ENCODE data around the gene HSPB7. TPM values are rescaled to one million over a fixed set of nuclear protein-coding genes. Genes with fewer than 3 reads are reported as not detected.
"Not testable (repeated sequence)": the region's sequence is repeated elsewhere in the genome, so short reads cannot be mapped to it uniquely, and the experiment has no call there.

Gene HSPB7
- total RNA-seq, 1 donor from 2014 or later = not detected

- no peak overlapping the region for H2AFZ ChIP-seq (replicated peaks)
- no peak overlapping the region for H3K9ac ChIP-seq
- Mint-ChIP-seq H3K27me3 (ENCODE audit: insufficient read depth, low read depth) (peaks cover 12% of the 10 kb centered on the region), H3K9me3 (no peaks in the 10 kb centered on the region), H3K4me3 (peak overlapping the region; percentile 38), H3K36me3 (no peaks in the 10 kb centered on the region), H3K27ac (no peak overlapping the region), H3K4me1 (peaks cover 11% of the 10 kb centered on the region)
- no peak overlapping the region for H3K4me2 ChIP-seq
- H4K20me1 ChIP-seq (ENCODE audit: low read depth) = no peaks in the 10 kb centered on the region
- H3K27me3 ChIP-seq = peaks cover 23% of the 10 kb centered on the region
- peaks cover 7% of the 10 kb centered on the region for H3K4me1 ChIP-seq
- H3K36me3 ChIP-seq = no peaks in the 10 kb centered on the region
- no peak for TF ChIP-seq EZH2phosphoT487 (IDR thresholded peaks at IDR 0.05)
- no peak for TF ChIP-seq CTCF (IDR thresholded peaks at IDR 0.05)
- TF ChIP-seq EZH2 (IDR thresholded peaks at IDR 0.05) = no peak
- H3K27ac ChIP-seq = no peak overlapping the region
- H3K4me3 ChIP-seq = no peak overlapping the region
- H3F3A ChIP-seq (ENCODE audit: low read depth) = no peaks in the 10 kb centered on the region
- no peaks in the 10 kb centered on the region for H3K9me3 ChIP-seq (ENCODE audit: low read depth)
- H3K79me2 ChIP-seq (ENCODE audit: low read depth) = no peaks in the 10 kb centered on the region
- DNase-seq (ENCODE audit: low spot score) = no peak
Observed at GRCh38 chr1:16028237-16029002, 10.6 kb upstream of the HSPB7 start.

- H2AFZ ChIP-seq (replicated peaks) = peak overlapping the region; percentile 50
- Mint-ChIP-seq H3K4me3 (peak overlapping the region; percentile 58), H3K27me3 (ENCODE audit: insufficient read depth, low read depth) (peaks cover 13% of the 10 kb centered on the region)
Observed at GRCh38 chr1:16026723-16027484, 9.1 kb upstream of the HSPB7 start.

GRCh38 chr1:16026302-16026701, 8.5 kb upstream of the HSPB7 start:
- H3K27me3 ChIP-seq = peaks cover 23% of the 10 kb centered on the region
- H3F3A ChIP-seq (ENCODE audit: low read depth); H3K4me1 ChIP-seq; H3K9me3 ChIP-seq (ENCODE audit: low read depth); DNase-seq (ENCODE audit: low spot score); H3K9ac ChIP-seq; H3K4me3 Mint-ChIP-seq; H3K27ac Mint-ChIP-seq; H2AFZ ChIP-seq (replicated peaks); H4K20me1 ChIP-seq (ENCODE audit: low read depth); H3K36me3 ChIP-seq; H3K36me3 Mint-ChIP-seq; H3K9me3 Mint-ChIP-seq; H3K4me1 Mint-ChIP-seq; H3K27ac ChIP-seq; H3K79me2 ChIP-seq (ENCODE audit: low read depth): not testable (repeated sequence)
- H3K4me2 ChIP-seq = peak overlapping the region; percentile 76
- peaks cover 18% of the 10 kb centered on the region for H3K27me3 Mint-ChIP-seq (ENCODE audit: insufficient read depth, low read depth)
- H3K4me3 ChIP-seq = peak overlapping the region; percentile 38

More at GRCh38 chr1:16026723-16027484, 9.1 kb upstream of the HSPB7 start:
- Histone ChIP-seq H3F3A (ENCODE audit: low read depth) (no peaks in the 10 kb centered on the region), H4K20me1 (ENCODE audit: low read depth) (no peaks in the 10 kb centered on the region), H3K9me3 (ENCODE audit: low read depth) (no peaks in the 10 kb centered on the region), H3K4me2 (peak overlapping the region; percentile 76), H3K9ac (no peak overlapping the region), H3K4me1 (peaks cover 7% of the 10 kb centered on the region), H3K27me3 (peaks cover 23% of the 10 kb centered on the region), H3K27ac (no peak overlapping the region), H3K79me2 (ENCODE audit: low read depth) (no peaks in the 10 kb centered on the region), H3K4me3 (peak overlapping the region; percentile 38), H3K36me3 (no peaks in the 10 kb centered on the region)
- H3K9me3 Mint-ChIP-seq = no peaks in the 10 kb centered on the region
- no peak for TF ChIP-seq CTCF (IDR thresholded peaks at IDR 0.05)
- no peak for TF ChIP-seq EZH2phosphoT487 (IDR thresholded peaks at IDR 0.05)
- TF ChIP-seq EZH2 (IDR thresholded peaks at IDR 0.05) = no peak
- no peak overlapping the region for H3K27ac Mint-ChIP-seq
- no peaks in the 10 kb centered on the region for H3K36me3 Mint-ChIP-seq
- peak; percentile 94 for DNase-seq (ENCODE audit: low spot score)
- peaks cover 4% of the 10 kb centered on the region for H3K4me1 Mint-ChIP-seq
